MM.1S (cell line): ENCODE data around the gene IL17D.

Experiments
- EZH2phosphoT487 ChIP-seq: fragments of 300-600 bp; sonication (generic); IDR thresholded peaks from 2 replicates; pipeline ENCODE4 v1.6.1; 2018; ENCODE audit warnings: antibody characterized with exemption, low read length
- TF ChIP-seq, protein P1 (sequence below): fragments of 300-600 bp; sonication (generic); IDR thresholded peaks from 2 replicates; pipeline ENCODE4 v1.5.1; 2016; ENCODE audit warnings: antibody characterized with exemption, low read length, mixed read lengths

DNA sequence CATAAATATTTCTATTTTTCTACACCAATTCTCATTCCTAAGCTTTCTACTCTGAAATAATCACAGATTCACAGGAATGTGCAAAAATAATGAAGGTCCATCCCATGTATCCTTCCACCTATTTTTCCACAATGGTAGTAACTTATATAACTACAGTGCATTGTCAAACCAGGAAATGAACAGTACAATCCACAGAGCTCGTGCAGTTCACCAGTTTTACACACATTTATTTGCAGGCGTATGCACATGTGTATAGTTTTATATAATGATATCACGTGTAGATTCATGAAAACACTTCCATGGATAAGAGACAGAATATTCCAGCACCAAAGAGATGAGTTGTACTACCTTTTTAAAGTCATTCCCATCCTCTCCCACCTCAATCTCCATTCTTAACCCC lies 57.4 kb downstream of the IL17D start:
- TF ChIP-seq, protein P1, sequence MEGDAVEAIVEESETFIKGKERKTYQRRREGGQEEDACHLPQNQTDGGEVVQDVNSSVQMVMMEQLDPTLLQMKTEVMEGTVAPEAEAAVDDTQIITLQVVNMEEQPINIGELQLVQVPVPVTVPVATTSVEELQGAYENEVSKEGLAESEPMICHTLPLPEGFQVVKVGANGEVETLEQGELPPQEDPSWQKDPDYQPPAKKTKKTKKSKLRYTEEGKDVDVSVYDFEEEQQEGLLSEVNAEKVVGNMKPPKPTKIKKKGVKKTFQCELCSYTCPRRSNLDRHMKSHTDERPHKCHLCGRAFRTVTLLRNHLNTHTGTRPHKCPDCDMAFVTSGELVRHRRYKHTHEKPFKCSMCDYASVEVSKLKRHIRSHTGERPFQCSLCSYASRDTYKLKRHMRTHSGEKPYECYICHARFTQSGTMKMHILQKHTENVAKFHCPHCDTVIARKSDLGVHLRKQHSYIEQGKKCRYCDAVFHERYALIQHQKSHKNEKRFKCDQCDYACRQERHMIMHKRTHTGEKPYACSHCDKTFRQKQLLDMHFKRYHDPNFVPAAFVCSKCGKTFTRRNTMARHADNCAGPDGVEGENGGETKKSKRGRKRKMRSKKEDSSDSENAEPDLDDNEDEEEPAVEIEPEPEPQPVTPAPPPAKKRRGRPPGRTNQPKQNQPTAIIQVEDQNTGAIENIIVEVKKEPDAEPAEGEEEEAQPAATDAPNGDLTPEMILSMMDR: no peak
- TF ChIP-seq EZH2phosphoT487: no peak
